Caco-2 (cell line): ENCODE measurements around the gene NEMP2. TPM values are rescaled to one million over a fixed set of nuclear protein-coding genes. Genes with fewer than 3 reads are reported as not detected.

Source experiments
- BruUV-seq: library from RNA; stranded (reverse); fragments of 400-500 nt; replicated peaks from 2 replicates; lab custom pipeline; 2021; lab: Mats Ljungman, UMichigan
- CTCF ChIA-PET: fragments of 300-600 bp; sonication (Branson Sonifier 250); formaldehyde crosslinking; loops from one replicate; lab custom pipeline; 2022; ENCODE audit warnings: antibody characterized with exemption; lab: Charles Lee
- POLR2A ChIA-PET: fragments of 300-600 bp; sonication (Branson Sonifier 250); formaldehyde crosslinking; loops from one replicate; lab custom pipeline; 2022; ENCODE audit warnings: antibody characterized with exemption; lab: Charles Lee
- DNase-seq, 2 experiments: peaks; one replicate each; pipeline versions ENCODE4 v3.0.0 to v3.0.0-alpha.2; 2020 to 2022
- H3K27me3 ChIP-seq: replicated peaks from 2 replicates; pipeline ENCODE4 v1.6.0; 2011; ENCODE audit warnings: low read length; ENCODE audit not compliant: control insufficient read depth, insufficient read depth
- H3K36me3 ChIP-seq: 2 replicates; pipeline ENCODE4 v1.5.1; 2011; ENCODE audit warnings: low read length; ENCODE audit not compliant: control insufficient read depth, insufficient read depth
- H3K4me1 ChIP-seq: fragments of 250-450 bp; sonication (Bioruptor Pico); 2 replicates; pipeline ENCODE4 v1.5.1; 2020; ENCODE audit warnings: mild to moderate bottlenecking
- H3K4me3 ChIP-seq: 2 replicates; pipeline ENCODE4 v1.5.1; 2011; ENCODE audit warnings: low read depth, mild to moderate bottlenecking, control low read depth, low read length
- H3K9me3 ChIP-seq: fragments of 250-450 bp; sonication (Bioruptor Pico); 2 replicates; pipeline ENCODE4 v1.5.1; 2020; ENCODE audit warnings: mild to moderate bottlenecking, moderate library complexity
- H3K27ac Mint-ChIP-seq: one replicate; pipeline ENCODE4 v1.8.0; 2022; ENCODE audit warnings: mixed read lengths; ENCODE audit not compliant: unreplicated experiment
- H3K27me3 Mint-ChIP-seq: one replicate; pipeline ENCODE4 v1.8.0; 2022; ENCODE audit warnings: mixed read lengths; ENCODE audit not compliant: insufficient read depth, unreplicated experiment
- H3K36me3 Mint-ChIP-seq: one replicate; pipeline ENCODE4 v1.8.0; 2022; ENCODE audit warnings: mild to moderate bottlenecking, mixed read lengths; ENCODE audit not compliant: insufficient read depth, unreplicated experiment
- H3K4me1 Mint-ChIP-seq: one replicate; pipeline ENCODE4 v1.8.0; 2022; ENCODE audit warnings: low read depth, mixed read lengths; ENCODE audit not compliant: unreplicated experiment
- H3K4me3 Mint-ChIP-seq: one replicate; pipeline ENCODE4 v1.8.0; 2022; ENCODE audit warnings: mild to moderate bottlenecking, moderate library complexity, mixed read lengths; ENCODE audit not compliant: unreplicated experiment
- H3K9me3 Mint-ChIP-seq: one replicate; pipeline ENCODE4 v1.8.0; 2022; ENCODE audit warnings: mixed read lengths; ENCODE audit not compliant: unreplicated experiment
- CTCF ChIP-seq, 2 experiments: fragments of 200-600 bp in 1 of 2; IDR thresholded peaks; 1 replicate in 1 of 2; 2 replicates in 1 of 2; pipeline versions ENCODE4 v1.5.1 to v1.8.0; 2011 to 2022; ENCODE audit warnings: antibody characterized with exemption in 1 of 2, control low read depth in 1 of 2, inconsistent platforms in 1 of 2, low read depth in 1 of 2, low read length in 1 of 2, mild to moderate bottlenecking in 1 of 2, moderate library complexity in 1 of 2; ENCODE audit not compliant: insufficient read depth in 1 of 2, severe bottlenecking in 1 of 2, unreplicated experiment in 1 of 2
- intact Hi-C: fragments of 100-400 bp; cut with micrococcal nuclease; formaldehyde crosslinking; loops from one replicate; pipeline ENCODE4 v1.10.0; 2022; ENCODE audit not compliant: unreplicated experiment
- total RNA-seq: library from RNA; stranded (reverse); gene quantifications from 2 replicates; pipeline ENCODE4 v1.2.3, GENCODE V29; 2022

The NEMP2 gene
- total RNA-seq, 1 experiment from 2014 or later = 19.1 TPM

- POLR2A ChIA-PET = no interaction called here
- no peak for DNase-seq
- no peaks in the 10 kb centered on the region for H3K9me3 ChIP-seq
- H3K4me1 ChIP-seq = peaks cover 6% of the 10 kb centered on the region
- H3K4me3 ChIP-seq = no peak overlapping the region
- intact Hi-C loops = no loop called here
- Mint-ChIP-seq H3K27ac (no peak overlapping the region), H3K27me3 (no peaks in the 10 kb centered on the region), H3K36me3 (no peaks in the 10 kb centered on the region), H3K4me3 (no peak overlapping the region), H3K9me3 (no peaks in the 10 kb centered on the region), H3K4me1 (peaks cover 8% of the 10 kb centered on the region)
- no TSS peak for BruUV-seq
- H3K27me3 ChIP-seq = no peaks in the 10 kb centered on the region
- no peaks in the 10 kb centered on the region for H3K36me3 ChIP-seq
- no peak for TF ChIP-seq CTCF (IDR thresholded peaks at IDR 0.05; ENCODE audit: insufficient read depth in 1 of 2, low read depth in 1 of 2, low read length in 1 of 2, severe bottlenecking in 1 of 2, unreplicated experiment in 1 of 2)
- CTCF ChIA-PET = no interaction called here
These were observed 33.3 kb downstream of the NEMP2 start for GRCh38 chr2:190501231-190501630.

- Histone ChIP-seq H3K27me3 (no peaks in the 10 kb centered on the region), H3K9me3 (no peaks in the 10 kb centered on the region), H3K4me3 (no peak overlapping the region), H3K36me3 (no peaks in the 10 kb centered on the region), H3K4me1 (peaks cover 6% of the 10 kb centered on the region)
- intact Hi-C loops = no loop called here
- no TSS peak for BruUV-seq
- POLR2A ChIA-PET = no interaction called here
- no peak overlapping the region for H3K27ac Mint-ChIP-seq
- H3K36me3 Mint-ChIP-seq = no peaks in the 10 kb centered on the region
- H3K27me3 Mint-ChIP-seq = no peaks in the 10 kb centered on the region
- TF ChIP-seq CTCF (IDR thresholded peaks at IDR 0.05; ENCODE audit: insufficient read depth in 1 of 2, low read depth in 1 of 2, low read length in 1 of 2, severe bottlenecking in 1 of 2, unreplicated experiment in 1 of 2) = no peak
- H3K4me3 Mint-ChIP-seq = no peak overlapping the region
- H3K4me1 Mint-ChIP-seq = peaks cover 8% of the 10 kb centered on the region
- CTCF ChIA-PET = interaction anchor here (0.6 to 1.0 kb wide), 2 partner anchors 53 to 171 kb away, joined by 3 read pairs; no protein-coding TSS in a partner anchor
- H3K9me3 Mint-ChIP-seq = peaks cover 7% of the 10 kb centered on the region
- DNase-seq = no peak
These were observed 34.4 kb downstream of the NEMP2 start for GRCh38 chr2:190500054-190500502.

DNA sequence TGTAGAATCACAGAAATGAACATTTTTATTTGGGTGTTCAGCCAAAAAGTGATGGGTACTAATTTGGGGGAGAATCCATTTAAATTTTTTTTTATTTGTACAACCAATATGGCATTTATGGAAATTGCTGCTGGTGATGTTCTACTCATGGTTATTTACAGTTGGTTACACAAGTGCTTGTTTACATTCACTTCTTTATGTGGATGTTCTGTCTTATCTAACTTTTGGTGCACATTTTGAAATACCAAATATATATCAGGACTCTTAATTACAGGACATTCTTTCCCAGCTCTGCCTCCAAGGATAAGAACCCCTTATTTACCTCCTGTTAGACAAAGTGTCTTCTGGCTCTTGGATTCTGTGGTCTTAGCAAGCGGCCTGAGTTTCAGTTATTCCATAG, 35.2 kb downstream of the NEMP2 start:
- no peak for DNase-seq
- H3K4me1 Mint-ChIP-seq = peaks cover 8% of the 10 kb centered on the region
- Histone ChIP-seq H3K36me3 (no peaks in the 10 kb centered on the region), H3K27me3 (no peaks in the 10 kb centered on the region), H3K9me3 (no peaks in the 10 kb centered on the region), H3K4me1 (peaks cover 6% of the 10 kb centered on the region), H3K4me3 (no peak overlapping the region)
- intact Hi-C loops = no loop called here
- TF ChIP-seq CTCF (IDR thresholded peaks at IDR 0.05; ENCODE audit: insufficient read depth in 1 of 2, low read depth in 1 of 2, low read length in 1 of 2, severe bottlenecking in 1 of 2, unreplicated experiment in 1 of 2) = no peak
- ChIA-PET POLR2A (no interaction called here), CTCF (no interaction called here)
- no peak overlapping the region for H3K27ac Mint-ChIP-seq
- peaks cover 10% of the 10 kb centered on the region for H3K9me3 Mint-ChIP-seq
- H3K36me3 Mint-ChIP-seq = no peaks in the 10 kb centered on the region
- no peaks in the 10 kb centered on the region for H3K27me3 Mint-ChIP-seq
- no peak overlapping the region for H3K4me3 Mint-ChIP-seq
- BruUV-seq = no TSS peak
